HT1080 (cell line): ENCODE measurements around the gene ATOH8. TPM values are rescaled to one million over a fixed set of nuclear protein-coding genes. Genes with fewer than 3 reads are reported as not detected.

ENCODE experiments used
- DNase-seq: peaks from one replicate; pipeline ENCODE4 v3.0.0-alpha.2; 2015; ENCODE audit warnings: low read depth
- total RNA-seq: library from RNA; depleted of rRNA; stranded (reverse); fragments of >200 nt; shearing (Covaris generic); gene quantifications from 2 replicates; pipeline ENCODE4 v1.2.3, GENCODE V29; 2014

Gene ATOH8
- total RNA-seq, 1 experiment from 2014 or later = 3.8 TPM

GRCh38 chr2:85800586-85800985 is 46.8 kb downstream of the ATOH8 start:
- no peak for DNase-seq

DNA sequence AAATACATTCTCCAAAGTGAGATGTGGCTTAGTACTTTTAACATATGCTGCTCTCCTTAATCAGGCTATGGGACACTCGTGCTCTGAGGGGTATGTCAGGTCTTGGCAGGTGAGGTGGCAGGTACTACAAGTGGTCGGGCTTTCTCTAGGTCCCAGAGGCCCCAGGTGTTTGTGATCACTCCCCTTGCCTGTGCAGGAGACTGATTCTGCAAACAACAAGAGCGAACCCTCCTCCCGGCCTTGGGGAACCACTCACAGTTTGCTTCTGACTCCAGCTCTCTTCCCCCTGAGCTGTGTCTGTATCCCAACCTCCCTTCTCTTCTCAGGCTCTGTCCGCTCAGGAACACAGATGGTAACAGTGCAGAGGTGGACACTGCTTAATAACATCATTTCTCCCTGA is 48.1 kb downstream of the ATOH8 start:
- DNase-seq = no peak

GRCh38 chr2:85802354-85803103 is 48.7 kb downstream of the ATOH8 start:
- DNase-seq = no peak

GRCh38 chr2:85803704-85804425 is 50.1 kb downstream of the ATOH8 start:
- DNase-seq = no peak

GRCh38 chr2:85804583-85804982 is 50.8 kb downstream of the ATOH8 start:
- DNase-seq = no peak

GRCh38 chr2:85806358-85807118 is 52.7 kb downstream of the ATOH8 start:
- DNase-seq = no peak

GRCh38 chr2:85807756-85808155 is 54.0 kb downstream of the ATOH8 start:
- no peak for DNase-seq

GRCh38 chr2:85810371-85811179 is 56.8 kb downstream of the ATOH8 start:
- DNase-seq = no peak

DNA sequence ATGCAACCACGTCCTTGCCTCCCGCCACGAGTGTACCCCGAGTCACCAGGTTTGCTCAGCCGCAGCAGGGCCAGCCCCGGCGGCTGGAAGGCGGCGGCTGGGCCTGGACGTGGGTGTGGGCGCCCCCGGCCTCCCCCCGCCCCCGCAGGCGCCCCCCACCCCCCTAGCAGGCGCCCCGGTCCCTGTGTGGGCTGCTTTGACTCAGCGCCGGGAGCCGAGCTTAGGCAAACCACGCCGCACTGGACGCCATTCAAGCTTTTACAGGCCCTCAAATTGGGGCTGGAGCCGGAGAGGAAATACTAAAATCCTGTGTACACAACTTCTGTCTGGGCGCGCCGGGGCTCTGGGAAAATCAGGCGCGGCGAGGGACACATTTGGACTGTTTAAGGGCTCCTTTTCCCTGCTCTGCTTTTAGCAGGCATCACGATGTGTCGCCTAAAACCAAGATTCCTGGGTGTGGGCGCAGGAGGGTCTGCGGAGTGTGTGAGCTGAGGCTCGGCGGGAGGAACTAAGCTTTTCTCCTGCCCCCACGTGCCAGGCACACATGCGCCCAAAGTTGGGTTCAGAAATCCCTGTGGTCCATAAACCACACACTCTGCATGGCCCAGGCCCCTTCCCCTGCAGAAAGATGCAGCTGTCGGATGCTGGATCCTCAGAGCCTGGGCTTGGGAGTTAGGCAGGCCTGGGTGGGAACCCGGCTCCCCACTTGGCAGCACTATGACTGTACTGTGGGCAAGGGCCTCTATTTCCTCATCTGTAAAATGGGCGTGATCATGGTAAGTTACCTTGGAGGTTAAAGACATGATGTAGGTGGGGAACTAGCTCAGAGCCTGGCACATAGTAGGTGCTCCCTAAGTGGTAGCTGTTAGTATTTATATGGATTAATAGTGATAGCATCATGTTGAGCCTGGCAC is 57.6 kb downstream of the ATOH8 start:
- DNase-seq = no peak

GRCh38 chr2:85812094-85812735 is 58.4 kb downstream of the ATOH8 start:
- no peak for DNase-seq

GRCh38 chr2:85813211-85813981 is 59.6 kb downstream of the ATOH8 start:
- no peak for DNase-seq

- DNase-seq = peak; percentile 78
These were observed 60.4 kb downstream of the ATOH8 start for GRCh38 chr2:85813982-85814801.

- DNase-seq = no peak
These were observed 61.2 kb downstream of the ATOH8 start for GRCh38 chr2:85814802-85815550.

DNA sequence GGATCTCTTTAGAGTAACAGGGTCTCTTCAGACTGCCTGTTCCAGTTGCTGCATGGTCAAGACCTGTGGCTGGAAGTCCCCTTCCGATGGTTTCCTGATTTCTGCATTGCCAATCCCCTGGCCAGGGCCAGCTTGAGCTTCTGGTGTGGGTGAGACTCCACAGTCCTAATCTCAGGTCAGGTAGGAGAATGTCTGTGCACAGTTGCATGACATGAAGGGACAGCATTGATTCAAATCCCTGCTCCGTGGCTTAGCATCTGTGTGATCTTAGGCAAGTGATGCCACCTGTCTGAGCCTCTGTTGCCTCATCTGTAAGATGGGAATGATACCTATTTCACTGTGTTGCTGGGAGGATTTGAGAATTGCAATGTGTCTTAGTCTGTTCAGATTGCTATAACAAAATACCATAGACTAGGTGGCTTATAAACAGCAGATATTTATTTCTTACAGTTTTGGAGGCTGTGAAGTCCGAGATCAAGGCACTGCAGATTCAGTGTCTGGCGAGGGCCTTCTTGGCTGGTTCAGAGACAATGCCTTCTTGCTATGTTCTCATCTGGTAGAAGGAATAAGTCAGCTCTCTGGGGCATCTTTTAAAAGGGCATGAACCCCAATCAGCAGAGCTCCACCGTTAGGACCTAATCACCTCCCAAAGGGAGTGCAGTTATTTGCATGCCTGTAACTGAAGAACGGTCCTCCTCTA is 66.2 kb downstream of the ATOH8 start:
- DNase-seq = no peak

DNA sequence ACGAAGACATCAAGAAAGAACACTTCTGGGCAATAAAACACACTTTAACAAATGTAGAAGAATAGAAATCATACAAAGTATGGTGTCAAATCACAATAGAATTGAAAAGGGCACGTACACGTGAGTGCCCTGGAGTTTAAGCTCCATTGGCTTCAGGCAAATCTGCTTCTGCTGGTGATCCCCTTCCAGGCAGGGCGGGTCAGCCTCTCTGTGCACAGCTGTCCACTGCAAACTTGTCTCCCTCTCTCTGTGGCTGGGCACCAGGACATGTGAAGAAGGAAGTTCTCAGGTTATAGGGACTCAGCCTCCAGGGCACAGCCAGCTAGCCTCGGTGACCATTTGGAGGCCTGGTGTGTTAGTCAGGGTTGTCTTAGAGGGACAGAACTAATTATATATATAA is 69.0 kb downstream of the ATOH8 start:
- DNase-seq = no peak

- no peak for DNase-seq
These were observed 70.2 kb downstream of the ATOH8 start for GRCh38 chr2:85823951-85824350.
